Measurements from ENCODE around the gene AKAP3.

AKAP3 gene

GRCh38 chr12:4595881-4596280 is 53.0 kb downstream of the AKAP3 start:
- no peak for DNase-seq

- no peak for DNase-seq
These were observed 57.6 kb downstream of the AKAP3 start for GRCh38 chr12:4591180-4591687.

GRCh38 chr12:4589941-4590340 is 58.9 kb downstream of the AKAP3 start:
- no peak for DNase-seq

- no peak for DNase-seq
These were observed 59.9 kb downstream of the AKAP3 start for GRCh38 chr12:4588916-4589315.

GRCh38 chr12:4587108-4587507 is 61.7 kb downstream of the AKAP3 start:
- DNase-seq: no peak

- no peak for DNase-seq
These were observed 62.4 kb downstream of the AKAP3 start for GRCh38 chr12:4586500-4586899.

GRCh38 chr12:4584896-4585295 is 64.0 kb downstream of the AKAP3 start:
- no peak for DNase-seq

- DNase-seq: no peak
These were observed 64.6 kb downstream of the AKAP3 start for GRCh38 chr12:4584281-4584680.

- no peak for DNase-seq
These were observed 68.6 kb downstream of the AKAP3 start for GRCh38 chr12:4580281-4580688.

- peak; percentile 8 for DNase-seq
These were observed 69.3 kb downstream of the AKAP3 start for GRCh38 chr12:4579305-4580102.

GRCh38 chr12:4572680-4573079 is 76.2 kb downstream of the AKAP3 start:
- DNase-seq: no peak

GRCh38 chr12:4569261-4569660 is 79.6 kb downstream of the AKAP3 start:
- no peak for DNase-seq

- no peak for DNase-seq
These were observed 81.6 kb downstream of the AKAP3 start for GRCh38 chr12:4567073-4567881.

GRCh38 chr12:4566474-4566873 is 82.4 kb downstream of the AKAP3 start:
- no peak for DNase-seq
